GM12873 (cell line): ENCODE measurements around the gene ACY1.

ENCODE experiments used
- TF ChIP-seq, protein P1 (sequence below): IDR thresholded peaks from 2 replicates; pipeline ENCODE4 v1.5.1; 2012; ENCODE audit warnings: low read depth, mild to moderate bottlenecking, moderate library complexity, low read length, control low read depth; ENCODE audit not compliant: insufficient read depth; ENCODE audit errors: missing control alignments

ACY1 gene

DNA sequence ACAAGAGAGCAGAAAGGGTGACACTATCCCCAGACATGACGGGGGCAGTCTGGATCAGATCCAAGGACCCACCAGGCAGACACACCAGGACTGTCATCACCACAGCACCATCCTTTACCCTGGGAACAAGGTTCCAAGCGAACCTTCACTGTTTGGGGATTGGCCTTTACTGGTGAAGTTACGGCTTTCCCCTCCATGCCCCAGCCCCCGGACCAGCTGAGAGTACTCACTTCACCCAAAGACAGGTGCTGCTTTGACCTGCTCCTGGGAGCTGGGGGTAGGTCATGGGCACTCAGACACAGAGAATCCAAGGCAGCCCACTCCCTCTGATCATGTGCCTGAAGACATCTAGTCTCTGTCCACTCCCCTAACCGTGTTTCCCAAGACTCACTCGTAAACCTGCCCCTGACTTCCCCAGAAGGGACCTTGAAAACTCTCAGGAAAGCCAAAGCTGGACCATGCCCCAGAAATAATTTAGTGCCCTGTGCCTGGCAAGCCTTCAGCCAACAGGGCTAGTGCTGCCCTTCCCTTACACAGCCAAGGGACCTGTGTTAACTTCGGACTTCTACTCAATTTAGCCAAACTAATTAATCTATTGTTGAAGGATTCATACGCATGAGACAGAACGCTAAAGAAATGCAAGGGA, 44.4 kb upstream of the ACY1 start:
- TF ChIP-seq, protein P1, sequence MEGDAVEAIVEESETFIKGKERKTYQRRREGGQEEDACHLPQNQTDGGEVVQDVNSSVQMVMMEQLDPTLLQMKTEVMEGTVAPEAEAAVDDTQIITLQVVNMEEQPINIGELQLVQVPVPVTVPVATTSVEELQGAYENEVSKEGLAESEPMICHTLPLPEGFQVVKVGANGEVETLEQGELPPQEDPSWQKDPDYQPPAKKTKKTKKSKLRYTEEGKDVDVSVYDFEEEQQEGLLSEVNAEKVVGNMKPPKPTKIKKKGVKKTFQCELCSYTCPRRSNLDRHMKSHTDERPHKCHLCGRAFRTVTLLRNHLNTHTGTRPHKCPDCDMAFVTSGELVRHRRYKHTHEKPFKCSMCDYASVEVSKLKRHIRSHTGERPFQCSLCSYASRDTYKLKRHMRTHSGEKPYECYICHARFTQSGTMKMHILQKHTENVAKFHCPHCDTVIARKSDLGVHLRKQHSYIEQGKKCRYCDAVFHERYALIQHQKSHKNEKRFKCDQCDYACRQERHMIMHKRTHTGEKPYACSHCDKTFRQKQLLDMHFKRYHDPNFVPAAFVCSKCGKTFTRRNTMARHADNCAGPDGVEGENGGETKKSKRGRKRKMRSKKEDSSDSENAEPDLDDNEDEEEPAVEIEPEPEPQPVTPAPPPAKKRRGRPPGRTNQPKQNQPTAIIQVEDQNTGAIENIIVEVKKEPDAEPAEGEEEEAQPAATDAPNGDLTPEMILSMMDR, result no peak

DNA sequence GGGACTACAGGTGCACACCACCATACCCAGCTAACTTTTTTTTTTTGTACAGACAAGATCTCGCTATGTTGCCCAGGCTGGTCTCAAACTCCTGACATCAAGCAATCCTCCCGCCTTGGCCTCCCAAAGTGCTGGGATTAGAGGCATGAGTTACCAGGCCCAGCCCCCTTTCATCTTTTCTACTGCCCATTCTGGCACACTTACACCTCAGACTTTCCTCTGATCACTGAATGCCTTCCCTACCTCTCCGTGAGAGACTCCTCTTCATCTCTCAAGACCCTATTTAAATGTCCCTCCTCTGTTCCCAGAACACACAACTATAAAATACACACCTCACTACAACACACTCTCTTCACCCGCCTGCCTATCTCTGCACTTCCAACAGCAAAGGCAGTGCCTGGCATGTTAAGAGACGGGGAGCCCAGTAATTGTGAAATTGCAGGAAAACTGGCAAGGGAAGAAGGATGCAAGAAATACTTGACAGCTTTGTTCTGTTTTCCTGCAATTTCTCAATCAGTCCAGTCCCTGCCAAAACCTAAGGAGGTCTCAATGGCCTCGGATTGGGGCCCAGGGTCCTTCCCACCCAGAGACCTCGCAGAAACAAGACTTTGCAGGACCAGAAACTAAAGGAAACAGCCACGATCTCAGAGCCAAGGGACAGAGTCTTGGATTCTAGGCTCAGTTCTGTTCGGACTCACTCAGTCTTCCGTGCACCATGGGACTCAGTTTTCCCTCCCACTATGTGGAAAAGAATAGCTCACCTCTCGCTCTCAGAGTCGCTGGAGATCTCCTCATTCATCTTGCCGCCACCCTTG, 42.5 kb upstream of the ACY1 start:
- TF ChIP-seq, protein P1, result no peak

DNA sequence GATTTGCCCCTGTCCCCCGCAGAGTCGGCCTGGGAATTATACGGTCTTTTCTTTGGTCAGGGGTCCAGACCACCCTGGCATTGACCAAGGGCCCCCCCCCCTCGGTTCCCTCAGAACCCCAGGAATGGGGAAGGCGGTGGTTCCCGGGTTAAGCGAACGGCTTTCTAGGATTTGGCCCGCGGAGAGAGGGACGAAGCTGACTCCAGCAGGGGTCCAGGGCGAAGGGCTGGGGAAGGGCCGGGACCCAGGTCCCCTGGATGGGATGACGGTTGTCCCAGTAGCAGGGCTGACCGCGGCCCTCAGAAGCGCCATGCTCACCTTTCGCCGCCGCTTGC, 41.9 kb upstream of the ACY1 start:
- TF ChIP-seq, protein P1, result no peak

DNA sequence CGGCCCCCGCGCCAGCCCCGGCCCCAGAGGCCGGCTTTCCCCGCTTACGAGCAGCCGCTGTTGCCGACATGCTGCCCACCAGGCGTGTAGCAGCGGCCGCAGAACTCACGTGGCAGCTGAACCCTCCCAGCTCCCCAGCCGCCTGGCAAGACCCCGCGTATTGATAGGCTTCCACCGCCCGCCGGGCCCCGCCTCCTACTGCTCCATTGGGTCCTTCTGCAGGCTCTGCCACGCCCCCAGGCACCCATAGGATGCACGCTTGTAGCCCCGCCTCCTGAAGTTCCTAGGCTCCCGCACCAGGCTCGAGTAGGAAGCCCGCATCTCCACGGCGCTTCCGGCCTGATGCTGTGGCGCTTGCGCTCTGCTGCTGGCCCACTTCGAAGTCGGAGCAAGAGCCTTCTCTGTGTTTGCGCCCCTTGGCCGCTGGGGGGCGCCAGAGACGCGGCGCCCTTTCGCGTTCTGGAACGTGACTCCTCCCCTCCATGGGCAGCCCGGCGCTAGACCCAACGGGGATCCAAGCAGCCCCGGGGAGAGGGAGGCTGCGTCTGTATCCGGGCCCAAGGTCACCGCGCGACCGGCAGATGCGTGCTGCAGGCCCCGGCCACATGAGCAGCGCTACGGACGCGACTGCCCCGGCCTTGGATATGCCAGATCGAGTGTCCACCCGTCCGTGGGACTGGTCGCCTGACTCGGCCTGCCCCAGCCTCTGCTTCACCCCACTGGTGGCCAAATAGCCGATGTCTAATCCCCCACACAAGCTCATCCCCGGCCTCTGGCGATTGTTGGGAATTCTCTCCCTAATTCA, 41.3 kb upstream of the ACY1 start, which contains the start of the genes PARP3 and RRP9:
Gene PARP3, plus strand, starts transcription at position 566 of the 805 bp plus-strand sequence. CDS start 993 bp downstream, outside the sequence.
Gene RRP9, minus strand, starts transcription at position 107 of the 805 bp plus-strand sequence. Its CDS starts 37 bp downstream, at position 70.
- TF ChIP-seq, protein P1, result peak; percentile 98

DNA sequence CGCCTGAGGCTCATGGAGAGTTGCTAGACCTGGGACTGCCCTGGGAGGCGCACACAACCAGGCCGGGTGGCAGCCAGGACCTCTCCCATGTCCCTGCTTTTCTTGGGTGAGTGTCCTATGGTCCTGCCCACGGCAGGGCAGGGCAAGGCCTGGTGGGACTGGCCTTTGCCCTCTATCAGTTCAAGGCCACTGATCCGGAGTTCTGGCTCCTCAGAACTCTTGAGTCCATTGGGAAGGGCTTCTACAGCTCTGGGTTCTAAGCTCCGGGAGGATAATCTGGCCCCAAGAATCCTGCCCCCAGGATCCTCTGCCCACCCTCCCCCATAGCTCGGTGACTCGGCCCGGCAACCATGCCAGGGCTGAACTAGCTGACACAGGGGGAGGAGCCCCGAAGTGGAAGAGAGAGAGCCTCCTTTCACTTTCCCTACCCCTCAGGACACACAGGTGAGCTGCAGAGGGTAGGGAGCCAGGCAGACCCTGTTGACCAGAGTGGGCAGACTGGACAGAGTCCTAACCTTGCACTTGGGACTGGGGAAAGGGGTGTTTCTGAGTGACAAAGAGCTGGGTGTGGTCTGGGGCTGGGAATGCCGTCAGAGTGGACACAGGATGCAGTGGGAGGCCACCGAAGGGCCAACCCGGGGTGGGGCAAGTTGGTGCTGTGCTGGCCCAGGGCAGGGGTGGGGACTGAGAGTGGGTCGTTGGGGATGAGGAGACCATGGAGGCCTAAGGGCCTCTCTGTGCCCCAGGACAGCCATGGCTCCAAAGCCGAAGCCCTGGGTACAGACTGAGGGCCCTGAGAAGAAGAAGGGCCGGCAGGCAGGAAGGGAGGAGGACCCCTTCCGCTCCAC, 40.5 kb upstream of the ACY1 start:
- TF ChIP-seq, protein P1, result no peak

DNA sequence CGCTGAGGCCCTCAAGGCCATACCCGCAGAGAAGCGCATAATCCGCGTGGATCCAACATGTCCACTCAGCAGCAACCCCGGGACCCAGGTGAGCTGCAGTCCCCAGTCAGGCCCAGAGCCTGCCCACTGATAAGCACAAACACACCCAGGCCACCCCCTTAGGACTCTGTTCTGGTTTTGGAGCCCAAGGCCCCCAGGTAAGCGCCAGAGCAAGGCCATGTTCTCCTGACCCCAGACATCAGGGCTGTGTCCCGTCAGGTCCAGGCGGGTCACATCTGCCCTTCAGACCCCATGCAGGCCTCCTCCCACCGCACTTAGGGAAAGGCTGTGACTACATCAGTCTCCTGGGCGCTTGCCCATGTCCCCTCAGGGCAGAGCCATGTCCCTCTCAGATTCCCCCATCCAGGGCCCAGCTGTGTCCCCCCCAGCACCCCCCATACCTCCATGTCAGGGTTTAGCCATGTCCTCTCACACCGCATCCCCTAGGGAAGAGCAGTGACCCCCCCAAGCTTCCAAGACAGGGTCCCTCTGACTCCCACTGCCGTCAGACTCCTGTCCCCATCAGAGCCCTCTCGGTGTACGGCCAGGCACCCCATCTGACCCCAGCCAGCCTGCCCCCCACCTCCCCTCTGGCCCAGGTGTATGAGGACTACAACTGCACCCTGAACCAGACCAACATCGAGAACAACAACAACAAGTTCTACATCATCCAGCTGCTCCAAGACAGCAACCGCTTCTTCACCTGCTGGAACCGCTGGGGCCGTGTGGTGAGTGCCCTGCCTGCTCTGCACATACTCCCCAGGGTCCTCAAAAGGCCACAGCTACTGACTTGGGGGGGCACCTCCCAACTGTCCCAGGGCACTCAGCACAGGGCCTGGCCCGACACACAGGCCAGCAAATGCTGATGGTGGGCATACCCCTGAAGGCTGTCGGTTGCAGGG, 39.6 kb upstream of the ACY1 start:
- TF ChIP-seq, protein P1, result no peak
